HCEC 1CT (cell line): ENCODE measurements around the gene AK9.
A peak's percentile ranks its signal among the peaks of the same experiment; 100 is the strongest.

ENCODE experiments used
- DNase-seq: peaks from one replicate; pipeline ENCODE4 v3.0.0-alpha.2; 2017

AK9 gene

GRCh38 chr6:109510358-109510757 lies 180.6 kb downstream of the AK9 start:
- DNase-seq, result no peak

DNA sequence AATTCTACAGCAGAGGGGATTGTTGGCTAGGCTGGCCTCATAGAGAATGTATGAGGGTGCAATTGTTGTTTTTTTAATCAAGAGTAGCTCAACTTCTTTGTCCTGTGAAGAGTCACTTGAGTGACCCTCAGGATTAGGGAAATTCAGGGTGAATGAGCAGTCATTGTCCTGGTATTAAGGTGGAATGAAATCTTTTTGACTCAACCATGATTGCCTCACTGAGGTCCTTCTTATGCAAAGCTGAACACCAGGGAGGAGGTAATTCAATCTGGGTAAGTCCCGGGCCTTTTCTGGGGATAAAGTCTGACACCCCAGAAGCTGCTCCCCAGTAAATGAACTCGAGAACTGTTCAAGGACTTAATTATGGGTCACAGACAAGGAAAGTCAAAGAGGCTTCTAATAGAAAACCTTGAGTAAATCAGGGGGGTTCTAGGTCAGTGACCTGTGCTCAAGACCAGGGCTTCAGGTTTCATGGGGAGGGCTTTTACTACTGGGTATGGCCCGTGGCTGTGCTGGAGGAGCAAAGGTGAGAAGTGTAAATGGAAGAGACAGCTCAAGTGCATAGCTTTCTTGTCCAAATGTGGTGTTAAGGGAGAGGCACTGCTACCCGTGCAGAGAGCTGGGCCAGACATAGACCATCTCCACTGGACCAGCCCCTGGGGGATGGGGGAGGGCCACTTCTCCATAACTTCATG lies 182.7 kb downstream of the AK9 start:
- peak; percentile 57 for DNase-seq

GRCh38 chr6:109507490-109508072 lies 183.4 kb downstream of the AK9 start:
- no peak for DNase-seq

DNA sequence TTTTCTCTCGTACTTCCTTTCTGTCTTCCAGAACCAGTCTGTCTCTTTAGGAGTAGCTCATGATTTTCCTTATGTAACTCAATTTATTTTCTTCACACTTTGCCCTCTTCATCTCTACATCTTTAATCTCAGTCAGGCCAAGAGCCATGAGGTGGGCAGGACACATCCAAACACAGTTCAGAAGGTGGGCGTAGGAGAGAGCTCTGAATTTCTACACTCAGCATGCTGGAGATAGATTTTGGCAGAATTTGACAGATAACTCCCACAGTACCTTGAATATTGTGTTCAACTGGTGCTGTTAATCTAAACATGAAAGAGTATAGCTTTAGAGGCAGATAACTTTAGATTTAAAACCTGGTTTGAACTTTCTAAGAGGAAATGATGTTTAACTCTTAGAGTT lies 184.2 kb downstream of the AK9 start:
- DNase-seq, result no peak

DNA sequence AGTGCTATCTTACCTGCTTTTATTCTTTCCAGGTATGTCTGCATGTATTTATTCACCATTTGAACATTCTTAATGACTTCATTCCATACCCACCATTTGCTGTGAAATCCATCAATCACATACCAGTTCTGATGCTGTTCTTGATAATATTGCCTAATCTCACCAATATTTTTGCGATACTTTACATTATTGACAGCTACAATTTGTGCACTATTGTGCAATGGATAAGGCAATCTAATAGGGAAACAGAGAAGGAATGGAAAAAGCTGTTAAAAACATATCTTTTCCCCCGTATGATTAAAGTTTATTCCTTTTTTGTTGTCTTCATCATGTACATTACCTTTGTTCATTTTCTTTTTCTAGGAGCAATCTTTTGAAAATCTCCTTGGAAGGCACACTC lies 184.7 kb downstream of the AK9 start:
- DNase-seq, result no peak

DNA sequence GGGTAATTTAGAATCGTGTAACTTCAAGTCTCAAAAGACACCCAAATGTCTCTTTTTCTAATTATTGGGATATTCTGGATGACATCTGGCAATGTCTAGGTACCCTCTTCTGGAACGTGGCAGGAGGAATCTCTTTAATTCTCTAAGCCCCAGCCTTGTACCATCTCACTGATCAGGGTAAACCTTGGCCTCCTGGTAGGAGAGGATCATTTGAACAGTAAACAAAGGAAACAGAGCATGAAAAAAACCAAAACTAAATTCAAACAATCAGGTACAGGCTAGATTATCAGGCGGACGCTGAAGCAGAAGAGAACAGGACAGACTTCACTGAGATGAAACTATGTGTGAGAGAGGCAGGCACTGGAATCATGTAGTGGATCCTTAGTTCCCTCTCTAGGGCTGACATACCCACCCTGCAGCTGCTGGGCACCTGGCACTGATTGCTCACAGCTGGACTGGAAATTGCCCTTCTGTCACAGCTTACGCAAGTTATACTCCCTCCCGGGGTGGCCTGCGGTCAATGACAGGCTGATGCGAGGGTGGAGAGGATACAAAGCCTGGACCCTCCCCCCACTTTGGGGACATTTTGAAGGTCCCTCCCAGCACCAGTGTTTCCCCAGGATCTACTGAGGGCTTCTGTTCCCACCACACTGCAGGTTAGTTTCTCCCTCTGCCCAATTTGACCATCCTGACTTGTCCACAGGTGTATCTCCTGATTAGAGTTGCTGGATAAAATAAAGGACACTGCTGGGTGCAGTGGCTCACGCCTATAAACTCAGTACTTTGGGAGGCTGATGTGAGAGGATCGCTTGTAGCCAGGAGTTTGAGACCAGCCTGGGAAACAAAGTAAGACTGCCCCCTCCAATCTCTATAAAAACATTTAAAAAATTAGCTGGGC lies 187.4 kb downstream of the AK9 start:
- no peak for DNase-seq

DNA sequence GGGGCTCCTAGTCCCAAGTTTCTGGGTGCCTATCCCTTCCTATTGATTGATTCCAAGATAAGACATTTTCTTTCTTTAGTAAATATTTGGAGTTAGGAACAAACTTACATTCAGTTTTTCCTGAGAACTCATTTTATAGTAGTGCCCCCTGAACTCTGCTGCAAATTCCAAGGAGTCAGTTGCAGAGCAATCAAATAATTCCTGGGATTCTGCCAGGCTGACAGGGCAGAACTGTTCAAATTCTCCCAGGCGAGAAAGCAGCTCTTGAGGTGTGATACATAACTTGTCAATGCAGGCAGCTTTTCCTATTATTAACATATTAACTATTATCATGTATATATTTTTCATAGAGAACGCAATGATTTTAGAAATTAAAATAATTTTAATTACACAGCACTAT lies 192.1 kb downstream of the AK9 start:
- DNase-seq, result no peak

- no peak for DNase-seq
These were observed 192.9 kb downstream of the AK9 start for GRCh38 chr6:109498052-109498451.

DNA sequence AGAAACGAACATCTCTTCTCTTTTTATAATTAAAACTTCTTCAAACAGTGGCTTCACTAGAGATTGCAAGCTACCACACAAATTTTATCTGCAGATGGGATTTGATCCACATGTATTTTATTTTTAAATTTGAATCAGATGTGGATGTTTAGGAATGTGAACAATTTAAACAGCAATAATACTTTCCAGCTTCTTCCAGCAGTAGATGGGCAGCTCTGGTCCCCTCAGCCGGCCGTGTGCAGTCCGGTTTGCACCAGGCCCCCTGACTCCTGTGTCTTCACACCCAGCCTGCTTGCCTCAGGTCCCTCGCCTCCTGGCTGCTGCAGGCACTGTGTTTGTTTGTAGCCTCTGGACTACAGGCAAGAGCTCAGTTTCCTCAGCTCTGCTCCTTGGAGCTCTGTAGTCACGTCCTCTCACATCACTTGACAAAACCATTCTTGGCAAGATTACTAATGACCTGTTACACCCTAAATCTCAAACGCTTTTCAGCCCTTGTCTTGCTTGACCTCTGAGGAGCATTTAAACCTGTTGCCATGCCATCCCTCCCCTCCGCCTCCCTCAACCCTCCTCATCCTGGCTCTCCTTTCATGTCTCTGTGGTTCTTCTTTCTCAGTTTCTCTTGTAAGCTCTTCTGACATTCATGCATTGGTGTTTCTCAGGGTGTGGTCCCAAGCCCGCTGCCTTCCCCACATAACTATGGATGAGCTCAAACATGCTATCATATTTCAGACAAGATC lies 194.8 kb downstream of the AK9 start:
- DNase-seq, result no peak

DNA sequence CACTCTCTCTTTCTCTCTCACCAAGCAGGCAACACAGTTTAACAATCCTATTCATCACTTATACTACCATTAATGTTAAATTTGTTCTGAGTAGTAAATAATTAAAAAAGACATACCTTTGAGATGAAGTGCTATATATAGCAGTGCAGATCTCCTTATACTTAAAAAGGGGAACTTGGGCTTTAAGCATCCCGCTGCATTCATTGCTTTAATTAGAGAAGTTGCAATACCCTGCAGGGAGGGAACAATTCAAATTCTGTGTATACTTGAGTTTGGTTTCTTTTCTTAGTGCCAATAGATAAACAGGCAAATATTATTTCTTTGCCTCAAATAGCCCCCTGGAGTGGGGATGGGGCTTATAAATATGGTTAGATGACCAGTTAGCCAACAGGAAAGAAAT lies 197.1 kb downstream of the AK9 start:
- DNase-seq, result no peak

GRCh38 chr6:109491207-109491938 lies 199.6 kb downstream of the AK9 start:
- peak; percentile 27 for DNase-seq

- no peak for DNase-seq
These were observed 200.3 kb downstream of the AK9 start for GRCh38 chr6:109490713-109491112.

GRCh38 chr6:109488001-109488400 lies 203.0 kb downstream of the AK9 start:
- no peak for DNase-seq

- DNase-seq, result no peak
These were observed 204.9 kb downstream of the AK9 start for GRCh38 chr6:109486068-109486467.

GRCh38 chr6:109485266-109485935 lies 205.6 kb downstream of the AK9 start:
- no peak for DNase-seq

- no peak for DNase-seq
These were observed 206.9 kb downstream of the AK9 start for GRCh38 chr6:109484122-109484521.

DNA sequence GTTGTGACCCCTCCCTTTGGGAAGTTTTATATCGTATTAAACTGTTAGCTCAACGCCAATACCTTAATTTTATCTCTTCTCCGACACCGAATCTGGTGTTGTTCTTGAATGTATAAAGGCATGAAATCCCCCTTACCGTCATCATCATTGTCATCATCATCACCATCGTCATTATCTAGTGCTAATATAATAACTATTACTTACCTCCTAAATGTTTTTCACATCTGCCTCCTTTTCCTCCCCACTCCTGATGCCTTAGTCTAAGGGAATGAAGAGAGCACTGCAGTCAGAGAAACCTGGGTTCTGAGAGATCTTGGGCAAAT lies 207.3 kb downstream of the AK9 start:
- no peak for DNase-seq

DNA sequence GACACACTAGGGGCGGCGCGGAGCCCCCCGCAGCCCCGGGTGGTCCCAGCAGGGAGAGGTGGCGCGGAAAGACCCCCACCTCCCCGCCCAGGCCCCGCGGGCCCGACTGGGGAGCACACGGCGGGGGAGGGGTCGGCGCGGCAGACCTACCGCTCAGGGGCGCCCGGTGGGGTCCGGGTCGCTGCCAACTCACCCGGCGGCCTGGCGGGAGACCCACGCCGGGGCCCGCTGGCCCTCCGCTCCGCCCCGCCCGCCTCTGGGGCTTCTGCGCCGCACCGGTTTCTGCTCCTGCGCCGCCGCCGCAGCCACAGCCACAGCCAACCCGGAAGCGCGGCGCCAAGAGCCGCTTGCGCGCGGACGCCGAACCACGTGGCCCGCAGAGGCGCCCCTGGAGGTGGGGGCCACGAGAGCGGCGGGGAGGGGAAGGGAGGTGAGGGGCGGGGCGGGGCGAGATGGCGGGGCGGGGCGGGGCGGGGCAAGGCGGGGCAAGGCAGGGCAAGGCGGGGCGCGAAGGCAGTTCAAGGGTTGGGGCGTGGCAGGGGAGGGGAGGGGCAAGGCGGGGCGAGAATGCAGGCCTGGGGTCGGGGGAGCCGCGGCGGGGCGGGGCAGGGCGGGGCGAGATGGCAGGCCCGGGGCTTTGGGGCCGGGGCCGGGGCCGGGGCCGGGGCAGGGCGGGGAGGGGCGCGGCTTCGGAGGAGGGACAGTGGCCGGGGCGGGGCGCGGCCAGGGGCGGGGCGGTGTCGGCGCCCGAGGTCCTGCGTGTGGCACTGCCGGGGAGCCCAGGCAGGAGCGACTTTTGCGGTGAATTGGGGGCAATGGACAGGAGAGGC lies 207.9 kb downstream of the AK9 start, which contains the start of gene ZBTB24:
Gene ZBTB24 (minus strand): TSS at position 315 of the 830 bp plus-strand sequence. CDS start 1,193 bp downstream, outside the sequence.
- peak; percentile 87 for DNase-seq

GRCh38 chr6:109480993-109481480 lies 210.0 kb downstream of the AK9 start:
- no peak for DNase-seq

DNA sequence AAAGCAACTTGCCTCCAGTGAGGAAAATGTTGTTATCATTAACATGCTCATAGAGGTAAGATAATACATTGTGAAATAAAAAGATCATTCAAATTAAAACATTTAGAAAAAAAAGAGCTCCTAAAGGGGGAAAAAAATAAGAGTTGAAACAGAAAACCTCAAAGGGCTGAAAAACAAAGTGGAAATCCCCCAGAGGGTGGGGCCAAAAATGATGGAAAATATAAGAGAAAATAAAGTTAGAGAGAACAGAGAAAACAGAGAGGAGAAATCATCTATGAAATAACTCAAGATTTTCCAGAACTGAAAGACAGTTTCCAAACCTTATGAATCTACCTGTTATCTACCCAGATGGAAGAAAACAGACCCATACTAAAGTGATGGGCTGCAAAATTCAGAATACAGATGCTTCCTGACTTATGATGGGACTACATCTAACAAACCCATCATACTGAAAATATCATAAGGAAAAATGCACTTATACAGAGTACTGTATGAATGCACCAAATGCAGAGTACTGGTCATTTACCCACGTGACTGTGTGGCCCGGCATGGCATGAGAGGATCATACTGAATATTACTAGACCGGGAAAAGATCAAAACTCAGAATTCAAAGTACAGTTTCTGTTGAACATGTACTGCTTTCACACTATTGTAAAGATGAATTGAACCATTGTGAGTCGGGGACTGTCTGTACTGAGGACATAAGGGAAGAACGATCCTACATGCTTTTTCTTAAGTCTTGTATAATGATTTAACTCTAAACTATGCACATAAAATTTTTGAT lies 212.0 kb downstream of the AK9 start:
- no peak for DNase-seq
